B cell (primary cell): ENCODE measurements around the gene TIGD6. TPM values are rescaled to one million over a fixed set of nuclear protein-coding genes. Genes with fewer than 3 reads are reported as not detected.

Source experiments
- ATAC-seq: fragments of 200-7000 bp; cut with Tn5 transposase; one replicate; pipeline ENCODE4 v1.10.0; 2021; ENCODE audit warnings: low read depth, mild to moderate bottlenecking, moderate number of reproducible peaks, moderate library complexity
- CTCF ChIA-PET: fragments of 350-600 bp; sonication (Branson Sonifier 250); formaldehyde crosslinking; loops from one replicate; lab custom pipeline; 2021; ENCODE audit warnings: antibody characterized with exemption, inconsistent platforms; lab: Charles Lee
- POLR2A ChIA-PET: fragments of 350-600 bp; sonication (Branson Sonifier 250); formaldehyde crosslinking; loops from one replicate; lab custom pipeline; 2021; ENCODE audit warnings: antibody characterized with exemption; lab: Charles Lee
- DNase-seq: peaks from one replicate; pipeline ENCODE4 v3.0.0; 2013
- H2AFZ ChIP-seq: 2 replicates; pipeline ENCODE4 v1.6.1; 2012; ENCODE audit warnings: mild to moderate bottlenecking, low read depth, low read length; ENCODE audit not compliant: insufficient read depth, poor library complexity, severe bottlenecking
- H3K27ac ChIP-seq, 2 donors: 1 replicate in 1 of 2; 2 replicates in 1 of 2; pipeline ENCODE4 v1.5.1; 2012 to 2013; ENCODE audit warnings: low read length in 2 of 2, mild to moderate bottlenecking in 2 of 2, moderate library complexity in 1 of 2
- H3K27me3 ChIP-seq, 4 experiments: fragments of 200-600 bp in 1 of 4; sonication (generic) in 1 of 4; replicated peaks in 1 of 4; 1 replicate in 2 of 4; 2 replicates in 2 of 4; pipeline versions ENCODE4 v1.6.1 to v1.7.0; 2013 to 2016; ENCODE audit warnings: low read length in 3 of 4, mild to moderate bottlenecking in 2 of 4, mixed read lengths in 1 of 4, moderate library complexity in 1 of 4; ENCODE audit not compliant: insufficient read depth in 4 of 4, control insufficient read depth in 3 of 4; ENCODE audit errors: control extremely low read depth in 1 of 4
- H3K36me3 ChIP-seq, 2 experiments: replicated peaks in 1 of 2; 1 replicate in 1 of 2; 2 replicates in 1 of 2; pipeline versions ENCODE4 v1.6.1 to v1.7.1; 2013; ENCODE audit warnings: low read length in 1 of 2; ENCODE audit not compliant: insufficient read depth in 2 of 2, control insufficient read depth in 1 of 2; ENCODE audit errors: control extremely low read depth in 1 of 2, extremely low read depth in 1 of 2
- H3K4me1 ChIP-seq, 2 donors: fragments of 200-600 bp in 1 of 2; sonication (generic) in 1 of 2; 1 replicate in 1 of 2; 2 replicates in 1 of 2; pipeline versions ENCODE4 v1.5.1 to v1.6.1; 2013 to 2017; ENCODE audit warnings: low read length in 2 of 2; ENCODE audit not compliant: control insufficient read depth in 2 of 2, insufficient read depth in 2 of 2
- H3K4me2 ChIP-seq: replicated peaks from 2 replicates; pipeline ENCODE3; 2012; ENCODE audit warnings: mild to moderate bottlenecking, low read depth, low read length; ENCODE audit not compliant: poor library complexity, severe bottlenecking
- H3K4me3 ChIP-seq, 5 experiments: fragments of 200-600 bp in 1 of 5; sonication (generic) in 1 of 5; 1 replicate in 3 of 5; 2 replicates in 2 of 5; pipeline versions ENCODE4 v1.5.1 to v1.7.0; 2011 to 2016; ENCODE audit warnings: low read length in 4 of 5, mild to moderate bottlenecking in 4 of 5, low read depth in 2 of 5, control low read depth in 1 of 5, moderate library complexity in 1 of 5; ENCODE audit not compliant: insufficient read depth in 1 of 5; ENCODE audit errors: control extremely low read depth in 1 of 5, extremely low read depth in 1 of 5
- H3K79me2 ChIP-seq: fragments of 200-600 bp; sonication (generic); one replicate; pipeline ENCODE4 v1.6.0; 2016; ENCODE audit warnings: low read length; ENCODE audit not compliant: control insufficient read depth, insufficient read depth
- H3K9ac ChIP-seq: fragments of 200-600 bp; sonication (generic); 2 replicates; pipeline ENCODE4 v1.6.1; 2017; ENCODE audit warnings: mild to moderate bottlenecking, low read length, moderate library complexity
- H3K9me3 ChIP-seq, 3 donors: one replicate each; pipeline versions ENCODE4 v1.6.1 to v1.7.1; 2013; ENCODE audit warnings: low read length in 2 of 3; ENCODE audit not compliant: control insufficient read depth in 2 of 3, insufficient read depth in 1 of 3; ENCODE audit errors: control extremely low read depth in 1 of 3
- H4K20me1 ChIP-seq: 2 replicates; pipeline ENCODE4 v1.6.0; 2012; ENCODE audit warnings: mild to moderate bottlenecking, low read length; ENCODE audit not compliant: insufficient read depth, control insufficient read depth, poor library complexity, severe bottlenecking
- H3K27ac Mint-ChIP-seq: one replicate; pipeline ENCODE4 v1.8.0; 2021; ENCODE audit warnings: mixed read lengths
- H3K27me3 Mint-ChIP-seq: one replicate; pipeline ENCODE4 v1.8.0; 2021; ENCODE audit warnings: mixed read lengths
- H3K4me1 Mint-ChIP-seq: one replicate; pipeline ENCODE4 v1.8.0; 2021; ENCODE audit warnings: mixed read lengths
- H3K4me3 Mint-ChIP-seq: one replicate; pipeline ENCODE4 v1.8.0; 2021; ENCODE audit warnings: mixed read lengths
- H3K9me3 Mint-ChIP-seq: one replicate; pipeline ENCODE4 v1.8.0; 2022; ENCODE audit warnings: mixed read lengths; ENCODE audit not compliant: insufficient read depth
- EZH2 ChIP-seq: IDR thresholded peaks from 2 replicates; pipeline ENCODE4 v1.6.1; 2012; ENCODE audit warnings: borderline replicate concordance, low read depth, mild to moderate bottlenecking, moderate library complexity, low read length; ENCODE audit not compliant: insufficient read depth, poor library complexity, severe bottlenecking
- WGBS: methylation state at CpG from one replicate; pipeline ENCODE4 v1.1.5; 2013; ENCODE audit warnings: missing lambda C conversion rate; ENCODE audit not compliant: insufficient coverage; 5-methylcytosine and 5-hydroxymethylcytosine counted together
- intact Hi-C: fragments of 100-400 bp; cut with micrococcal nuclease; formaldehyde crosslinking; loops from one replicate; pipeline ENCODE4 v1.10.0; 2022
- polyA plus RNA-seq: library from polyadenylated mRNA; depleted of rRNA; stranded (reverse); fragments of >200 nt; gene quantifications from 2 replicates; pipeline ENCODE4 v1.2.3, GENCODE V29; 2012
- total RNA-seq, 2 donors: library from RNA; stranded (reverse); fragments of 120-200 nt in 1 of 2; gene quantifications; 1 replicate in 1 of 2; 2 replicates in 1 of 2; pipeline versions ENCODE4 v1.2.3 to v1.2.4, GENCODE V29; 2013 to 2022
- TF ChIP-seq, protein P1 (sequence below): fragments of 200-600 bp; IDR thresholded peaks from one replicate; pipeline ENCODE4 v1.8.0; 2022; ENCODE audit warnings: antibody characterized with exemption, mild to moderate bottlenecking

TIGD6 gene
- total and polyA plus RNA-seq, 2 donors (not counting 1 experiment from before 2014, with no cell fraction given): 2.1 to 5.4 TPM

DNA sequence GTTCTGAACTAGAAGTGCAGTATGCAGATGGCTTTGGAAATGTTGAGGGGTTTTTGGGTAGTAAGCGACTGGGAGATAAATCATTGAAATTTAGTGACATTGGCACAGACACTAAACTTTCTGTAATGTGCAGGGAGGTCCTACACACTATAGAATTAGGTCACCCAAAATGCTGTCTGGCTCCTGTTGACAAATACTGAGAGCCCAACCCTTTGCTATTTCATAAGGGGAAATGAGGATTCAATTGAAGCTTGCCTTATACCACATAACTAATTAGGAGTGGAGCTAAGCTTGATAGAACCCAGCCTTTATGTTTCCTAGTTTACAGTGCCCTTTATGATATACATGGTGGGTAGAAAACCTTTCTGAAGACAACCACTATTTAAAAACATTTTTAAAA, 22.7 kb upstream of the TIGD6 start:
- no peak overlapping the region for H3K27ac ChIP-seq
- Mint-ChIP-seq H3K9me3 (no peaks in the 10 kb centered on the region), H3K4me3 (no peak overlapping the region), H3K27ac (no peak overlapping the region), H3K4me1 (no peaks in the 10 kb centered on the region), H3K27me3 (no peaks in the 10 kb centered on the region)
- H4K20me1 ChIP-seq: peaks cover 4% of the 10 kb centered on the region
- ChIA-PET POLR2A (no interaction called here), CTCF (interaction anchor here (1.0 kb wide), 1 partner anchor 189 kb away, joined by 5 read pairs; no protein-coding TSS in a partner anchor)
- H3K9ac ChIP-seq: no peak overlapping the region
- no peaks in the 10 kb centered on the region for H3K4me1 ChIP-seq
- ATAC-seq (no peak), DNase-seq (no peak)
- no peaks in the 10 kb centered on the region for H3K79me2 ChIP-seq
- H3K4me2 ChIP-seq: no peak overlapping the region
- no peaks in the 10 kb centered on the region for H3K9me3 ChIP-seq
- no peak overlapping the region for H3K4me3 ChIP-seq
- no peak overlapping the region for H2AFZ ChIP-seq
- no peaks in the 10 kb centered on the region for H3K27me3 ChIP-seq
- H3K36me3 ChIP-seq: peaks cover 5 to 78% of the 10 kb centered on the region in 2 experiments
- no CpG with 5 or more reads among the region's 1 CpG for WGBS
- TF ChIP-seq, protein P1, sequence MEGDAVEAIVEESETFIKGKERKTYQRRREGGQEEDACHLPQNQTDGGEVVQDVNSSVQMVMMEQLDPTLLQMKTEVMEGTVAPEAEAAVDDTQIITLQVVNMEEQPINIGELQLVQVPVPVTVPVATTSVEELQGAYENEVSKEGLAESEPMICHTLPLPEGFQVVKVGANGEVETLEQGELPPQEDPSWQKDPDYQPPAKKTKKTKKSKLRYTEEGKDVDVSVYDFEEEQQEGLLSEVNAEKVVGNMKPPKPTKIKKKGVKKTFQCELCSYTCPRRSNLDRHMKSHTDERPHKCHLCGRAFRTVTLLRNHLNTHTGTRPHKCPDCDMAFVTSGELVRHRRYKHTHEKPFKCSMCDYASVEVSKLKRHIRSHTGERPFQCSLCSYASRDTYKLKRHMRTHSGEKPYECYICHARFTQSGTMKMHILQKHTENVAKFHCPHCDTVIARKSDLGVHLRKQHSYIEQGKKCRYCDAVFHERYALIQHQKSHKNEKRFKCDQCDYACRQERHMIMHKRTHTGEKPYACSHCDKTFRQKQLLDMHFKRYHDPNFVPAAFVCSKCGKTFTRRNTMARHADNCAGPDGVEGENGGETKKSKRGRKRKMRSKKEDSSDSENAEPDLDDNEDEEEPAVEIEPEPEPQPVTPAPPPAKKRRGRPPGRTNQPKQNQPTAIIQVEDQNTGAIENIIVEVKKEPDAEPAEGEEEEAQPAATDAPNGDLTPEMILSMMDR: no peak
- TF ChIP-seq EZH2: no peak
- intact Hi-C loops: no loop called here

DNA sequence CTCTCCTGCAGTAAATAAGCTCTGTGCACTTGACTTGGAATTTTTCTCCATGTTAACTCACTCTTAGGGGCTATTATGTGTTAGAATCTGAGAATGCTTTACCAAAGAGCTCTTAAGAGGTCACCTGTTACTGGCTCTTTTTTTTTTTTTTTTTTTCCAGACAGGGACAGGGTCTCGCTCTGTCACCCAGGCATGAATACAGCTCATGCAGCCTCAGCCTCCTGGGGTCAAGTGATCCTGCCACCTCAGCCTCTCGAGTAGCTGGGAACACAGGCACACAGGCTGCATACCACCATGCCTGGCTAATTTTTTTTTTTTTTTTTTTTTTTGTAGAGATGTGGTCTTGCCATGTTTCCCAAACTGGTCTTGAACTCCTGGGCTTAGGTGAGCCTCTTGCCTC, 22.2 kb upstream of the TIGD6 start:
- H3K27ac ChIP-seq: no peak overlapping the region
- H3K27ac Mint-ChIP-seq: no peak overlapping the region
- H2AFZ ChIP-seq: no peak overlapping the region
- H3K4me3 Mint-ChIP-seq: no peak overlapping the region
- no peak overlapping the region for H3K9ac ChIP-seq
- no peak for DNase-seq
- H3K9me3 ChIP-seq: no peaks in the 10 kb centered on the region
- H3K27me3 Mint-ChIP-seq: no peaks in the 10 kb centered on the region
- no peaks in the 10 kb centered on the region for H3K79me2 ChIP-seq
- peaks cover 4% of the 10 kb centered on the region for H4K20me1 ChIP-seq
- H3K27me3 ChIP-seq: no peaks in the 10 kb centered on the region
- peaks cover 8 to 80% of the 10 kb centered on the region in 2 experiments for H3K36me3 ChIP-seq
- no peak for TF ChIP-seq EZH2
- TF ChIP-seq, protein P1: no peak
- H3K4me3 ChIP-seq: no peak overlapping the region
- H3K4me2 ChIP-seq: no peak overlapping the region
- ChIA-PET POLR2A (interaction anchor here (0.7 kb wide), 1 partner anchor 12 kb away, joined by 4 read pairs; no protein-coding TSS in a partner anchor), CTCF (interaction anchor here (0.7 kb wide), 1 partner anchor 828 kb away, joined by 3 read pairs; no protein-coding TSS in a partner anchor)
- H3K4me1 Mint-ChIP-seq: no peaks in the 10 kb centered on the region
- no peak for ATAC-seq
- intact Hi-C loops: no loop called here
- no peaks in the 10 kb centered on the region for H3K9me3 Mint-ChIP-seq
- no peaks in the 10 kb centered on the region for H3K4me1 ChIP-seq
- 100% methylated on average over 2 of the region's 2 CpGs for WGBS
